ENCODE data around the gene NXPE2.
"Not testable (repeated sequence)": the region's sequence is repeated elsewhere in the genome, so short reads cannot be mapped to it uniquely, and the experiment has no call there.

The NXPE2 gene

GRCh38 chr11:114678125-114679036 lies at the start of gene NXPE2:
Gene NXPE2, plus strand, starts transcription at chr11:114678527. Its CDS starts 49 bp downstream, at chr11:114678576.
- peak; percentile 1 for DNase-seq (ENCODE audit: insufficient read length, low spot score)
- no peak for FAIRE-seq

GRCh38 chr11:114631445-114631965 lies 46.8 kb upstream of the NXPE2 start:
- FAIRE-seq; DNase-seq (ENCODE audit: insufficient read length, low spot score): not testable (repeated sequence)

GRCh38 chr11:114639440-114639839 lies 38.9 kb upstream of the NXPE2 start:
- not testable (repeated sequence) for DNase-seq (ENCODE audit: insufficient read length, low spot score); FAIRE-seq

- FAIRE-seq (no peak), DNase-seq (ENCODE audit: insufficient read length, low spot score) (no peak)
These were observed 27.7 kb upstream of the NXPE2 start for GRCh38 chr11:114650661-114651060.

- DNase-seq (ENCODE audit: insufficient read length, low spot score), result no peak
- FAIRE-seq, result no peak
These were observed 27.1 kb upstream of the NXPE2 start for GRCh38 chr11:114651145-114651718.

GRCh38 chr11:114653148-114653547 lies 25.2 kb upstream of the NXPE2 start:
- no peak for DNase-seq (ENCODE audit: insufficient read length, low spot score)
- FAIRE-seq, result no peak

- FAIRE-seq (peak; percentile 28), DNase-seq (ENCODE audit: insufficient read length, low spot score) (no peak)
These were observed 13.7 kb upstream of the NXPE2 start for GRCh38 chr11:114664641-114665040.

GRCh38 chr11:114666760-114667159 lies 11.6 kb upstream of the NXPE2 start:
- DNase-seq (ENCODE audit: insufficient read length, low spot score) (no peak), FAIRE-seq (no peak)

- FAIRE-seq (no peak), DNase-seq (ENCODE audit: insufficient read length, low spot score) (no peak)
These were observed 10.2 kb upstream of the NXPE2 start for GRCh38 chr11:114668109-114668508.

GRCh38 chr11:114673661-114674060 lies 4.7 kb upstream of the NXPE2 start:
- DNase-seq (ENCODE audit: insufficient read length, low spot score) (no peak), FAIRE-seq (no peak)

GRCh38 chr11:114679505-114679904 lies 1.2 kb downstream of the NXPE2 start:
- FAIRE-seq, result no peak
- no peak for DNase-seq (ENCODE audit: insufficient read length, low spot score)

- DNase-seq (ENCODE audit: insufficient read length, low spot score) (no peak), FAIRE-seq (no peak)
These were observed 4.7 kb downstream of the NXPE2 start for GRCh38 chr11:114683007-114683406.

GRCh38 chr11:114684636-114685035 lies 6.3 kb downstream of the NXPE2 start:
- no peak for FAIRE-seq
- DNase-seq (ENCODE audit: insufficient read length, low spot score), result no peak

- no peak for DNase-seq (ENCODE audit: insufficient read length, low spot score)
- FAIRE-seq, result no peak
These were observed 6.8 kb downstream of the NXPE2 start for GRCh38 chr11:114685097-114685496.

- no peak for FAIRE-seq
These were observed 27.1 kb downstream of the NXPE2 start for GRCh38 chr11:114705280-114706024.

GRCh38 chr11:114709960-114710359 lies 31.6 kb downstream of the NXPE2 start:
- FAIRE-seq, result no peak
- DNase-seq (ENCODE audit: insufficient read length, low spot score), result no peak

More at GRCh38 chr11:114705280-114706024, 27.1 kb downstream of the NXPE2 start:
- DNase-seq (ENCODE audit: insufficient read length, low spot score), result no peak

GRCh38 chr11:114713756-114714155 lies 35.4 kb downstream of the NXPE2 start:
- no peak for FAIRE-seq
- DNase-seq (ENCODE audit: insufficient read length, low spot score), result no peak

GRCh38 chr11:114719562-114719961 lies 41.2 kb downstream of the NXPE2 start:
- DNase-seq (ENCODE audit: insufficient read length, low spot score) (no peak), FAIRE-seq (no peak)

GRCh38 chr11:114724916-114725524 lies 46.7 kb downstream of the NXPE2 start:
- FAIRE-seq, result no peak

GRCh38 chr11:114725623-114726022 lies 47.3 kb downstream of the NXPE2 start:
- FAIRE-seq, result no peak
- DNase-seq (ENCODE audit: insufficient read length, low spot score), result no peak

More at GRCh38 chr11:114724916-114725524, 46.7 kb downstream of the NXPE2 start:
- no peak for DNase-seq (ENCODE audit: insufficient read length, low spot score)
